ENCODE data around the gene PSMB2.

DNA sequence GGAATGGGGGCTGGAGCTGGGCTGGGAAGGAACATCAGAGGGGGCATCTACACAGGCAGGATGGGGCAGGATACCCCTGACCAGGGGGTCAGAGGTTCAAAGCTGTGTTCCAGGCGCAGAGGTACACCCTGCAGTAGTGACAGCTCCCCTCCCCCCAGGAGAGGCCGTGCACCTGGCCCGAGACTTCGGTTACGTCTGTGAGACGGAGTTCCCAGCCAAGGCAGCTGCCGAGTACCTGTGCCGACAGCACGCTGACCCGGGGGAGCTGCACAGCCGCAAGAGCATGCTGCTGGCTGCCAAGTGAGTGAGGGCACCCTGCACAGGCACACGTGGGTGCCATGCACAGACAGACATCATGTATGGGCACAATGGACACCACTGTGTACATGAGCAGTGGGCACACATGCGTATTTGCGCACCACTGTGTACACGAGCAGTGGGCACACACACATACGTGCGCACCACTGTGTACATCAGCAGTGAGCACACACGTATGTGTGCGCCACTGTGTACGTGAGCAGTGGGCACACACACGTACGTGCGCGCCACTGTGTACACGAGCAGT, 50.8 kb downstream of the PSMB2 start:
- TF ChIP-seq, protein P1, sequence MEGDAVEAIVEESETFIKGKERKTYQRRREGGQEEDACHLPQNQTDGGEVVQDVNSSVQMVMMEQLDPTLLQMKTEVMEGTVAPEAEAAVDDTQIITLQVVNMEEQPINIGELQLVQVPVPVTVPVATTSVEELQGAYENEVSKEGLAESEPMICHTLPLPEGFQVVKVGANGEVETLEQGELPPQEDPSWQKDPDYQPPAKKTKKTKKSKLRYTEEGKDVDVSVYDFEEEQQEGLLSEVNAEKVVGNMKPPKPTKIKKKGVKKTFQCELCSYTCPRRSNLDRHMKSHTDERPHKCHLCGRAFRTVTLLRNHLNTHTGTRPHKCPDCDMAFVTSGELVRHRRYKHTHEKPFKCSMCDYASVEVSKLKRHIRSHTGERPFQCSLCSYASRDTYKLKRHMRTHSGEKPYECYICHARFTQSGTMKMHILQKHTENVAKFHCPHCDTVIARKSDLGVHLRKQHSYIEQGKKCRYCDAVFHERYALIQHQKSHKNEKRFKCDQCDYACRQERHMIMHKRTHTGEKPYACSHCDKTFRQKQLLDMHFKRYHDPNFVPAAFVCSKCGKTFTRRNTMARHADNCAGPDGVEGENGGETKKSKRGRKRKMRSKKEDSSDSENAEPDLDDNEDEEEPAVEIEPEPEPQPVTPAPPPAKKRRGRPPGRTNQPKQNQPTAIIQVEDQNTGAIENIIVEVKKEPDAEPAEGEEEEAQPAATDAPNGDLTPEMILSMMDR (IDR thresholded peaks at IDR 0.05), result no peak
- TF ChIP-seq POLR2A (IDR thresholded peaks at IDR 0.05), result no peak
